ENCODE data around the gene UBXN6.

The UBXN6 gene

GRCh38 chr19:4493104-4493928, 35.7 kb upstream of the UBXN6 start:
- DNase-seq = no peak

GRCh38 chr19:4492337-4493103, 34.9 kb upstream of the UBXN6 start:
- DNase-seq = no peak

DNA sequence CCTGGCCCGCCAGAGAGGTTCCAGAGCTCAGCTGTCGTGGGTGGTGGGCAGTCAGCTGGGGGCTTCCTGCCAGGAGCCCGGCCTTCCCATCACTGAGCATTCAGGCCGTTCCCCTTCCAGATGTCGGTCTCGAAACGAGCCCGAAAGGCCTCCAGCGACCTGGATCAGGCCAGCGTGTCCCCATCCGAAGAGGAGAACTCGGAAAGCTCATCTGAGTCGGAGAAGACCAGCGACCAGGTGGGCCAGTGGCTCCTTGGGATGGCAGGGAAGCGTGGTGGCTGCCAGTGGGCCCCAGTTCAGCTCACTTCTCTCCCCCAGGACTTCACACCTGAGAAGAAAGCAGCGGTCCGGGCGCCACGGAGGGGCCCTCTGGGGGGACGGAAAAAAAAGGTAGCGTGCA, 33.9 kb upstream of the UBXN6 start:
- no peak for DNase-seq

DNA sequence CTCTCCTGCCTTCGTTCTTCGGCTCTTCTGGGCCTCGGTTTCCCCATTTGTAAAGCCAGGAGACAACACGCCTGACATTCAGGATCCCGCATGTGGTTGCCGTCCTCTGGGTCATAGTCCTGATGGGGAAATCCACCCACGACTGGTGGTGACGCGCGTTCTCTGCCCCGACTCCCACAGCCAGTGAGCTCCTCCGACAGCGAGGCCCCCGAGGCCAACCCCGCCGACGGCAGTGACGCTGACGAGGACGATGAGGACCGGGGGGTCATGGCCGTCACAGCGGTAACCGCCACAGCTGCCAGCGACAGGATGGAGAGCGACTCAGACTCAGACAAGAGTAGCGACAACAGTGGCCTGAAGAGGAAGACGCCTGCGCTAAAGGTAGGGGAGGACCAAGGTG, 30.9 kb upstream of the UBXN6 start:
- DNase-seq = no peak

- no peak for DNase-seq
These were observed 30.0 kb upstream of the UBXN6 start for GRCh38 chr19:4487572-4487971.

GRCh38 chr19:4483385-4483784, 25.8 kb upstream of the UBXN6 start:
- DNase-seq = no peak

- DNase-seq = no peak
These were observed 25.2 kb upstream of the UBXN6 start for GRCh38 chr19:4482721-4483364.

DNA sequence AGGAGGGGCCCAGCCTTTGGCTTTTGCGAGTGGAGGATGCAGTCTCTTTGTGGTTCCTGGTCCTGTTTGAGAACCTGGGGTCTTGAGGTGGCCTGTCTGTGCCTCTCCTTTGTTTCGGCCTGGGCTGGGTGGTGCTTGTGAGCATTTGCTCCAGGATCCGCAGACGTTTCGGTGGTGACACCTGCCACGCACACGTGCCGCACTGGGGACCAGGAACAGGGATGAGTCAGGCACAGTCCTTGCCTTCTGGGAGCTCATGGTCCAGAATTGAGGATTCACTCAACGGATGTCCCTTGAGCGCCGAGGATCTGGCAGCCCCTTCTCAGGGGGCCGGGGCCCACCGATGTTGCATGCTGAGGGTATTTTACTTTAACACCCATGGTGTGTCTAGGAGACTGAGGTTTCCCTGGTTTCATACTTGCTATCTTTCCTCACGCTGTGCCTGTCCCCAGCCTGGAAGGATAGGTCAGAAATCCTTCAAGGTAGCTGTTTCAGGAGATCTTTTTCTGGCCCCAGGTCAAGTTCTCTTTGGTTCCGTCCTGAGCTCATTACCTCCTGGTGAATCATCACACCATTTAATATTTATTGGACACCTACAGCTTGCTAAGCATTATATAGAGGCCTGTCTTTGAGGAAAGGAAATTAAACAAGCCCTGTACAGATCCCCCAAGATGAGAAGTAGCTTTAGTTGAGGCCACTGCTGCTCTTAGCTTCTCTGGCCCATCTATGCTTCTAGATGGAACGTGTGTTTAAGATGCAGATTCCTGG, 19.6 kb upstream of the UBXN6 start:
- no peak for DNase-seq

GRCh38 chr19:4474514-4475022, 17.0 kb upstream of the UBXN6 start:
- peak; percentile 83 for DNase-seq

DNA sequence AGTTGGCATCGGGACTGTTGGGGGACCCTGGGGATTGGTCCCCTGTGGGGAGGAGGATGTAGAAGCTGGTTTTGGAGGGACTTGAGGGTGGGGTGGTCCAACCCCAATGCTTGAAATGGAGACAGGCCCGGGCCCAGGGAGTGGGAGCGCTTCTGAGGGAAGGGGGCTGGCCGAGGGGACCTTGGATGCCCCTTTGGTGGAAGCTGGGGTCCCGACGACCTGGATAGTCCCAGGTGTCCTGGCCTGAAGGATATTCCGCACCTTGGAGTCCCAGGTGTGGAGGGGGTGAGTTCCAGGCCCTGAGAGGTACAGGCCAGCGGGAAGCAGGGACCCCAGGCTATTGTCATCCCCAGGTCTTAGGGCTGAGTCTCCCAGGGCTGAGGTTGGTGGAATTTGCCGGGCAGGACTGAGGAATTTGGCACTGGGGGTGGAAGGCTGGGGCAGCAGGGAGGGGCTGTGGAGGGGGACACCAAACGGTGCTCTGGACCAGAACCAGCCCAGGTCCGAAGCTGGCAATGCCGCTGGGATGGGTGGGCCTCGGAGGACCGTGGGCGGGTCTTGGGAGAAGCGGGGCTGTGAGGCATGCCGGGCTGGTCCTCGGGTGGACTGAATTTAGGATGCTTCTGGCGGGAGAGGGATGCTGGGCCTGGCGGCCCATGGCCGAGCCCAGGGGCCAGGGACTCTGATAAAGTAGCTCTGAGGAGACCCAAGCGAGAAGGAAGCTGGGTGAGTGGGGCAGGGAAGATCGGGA, 16.3 kb upstream of the UBXN6 start:
- DNase-seq = no peak

DNA sequence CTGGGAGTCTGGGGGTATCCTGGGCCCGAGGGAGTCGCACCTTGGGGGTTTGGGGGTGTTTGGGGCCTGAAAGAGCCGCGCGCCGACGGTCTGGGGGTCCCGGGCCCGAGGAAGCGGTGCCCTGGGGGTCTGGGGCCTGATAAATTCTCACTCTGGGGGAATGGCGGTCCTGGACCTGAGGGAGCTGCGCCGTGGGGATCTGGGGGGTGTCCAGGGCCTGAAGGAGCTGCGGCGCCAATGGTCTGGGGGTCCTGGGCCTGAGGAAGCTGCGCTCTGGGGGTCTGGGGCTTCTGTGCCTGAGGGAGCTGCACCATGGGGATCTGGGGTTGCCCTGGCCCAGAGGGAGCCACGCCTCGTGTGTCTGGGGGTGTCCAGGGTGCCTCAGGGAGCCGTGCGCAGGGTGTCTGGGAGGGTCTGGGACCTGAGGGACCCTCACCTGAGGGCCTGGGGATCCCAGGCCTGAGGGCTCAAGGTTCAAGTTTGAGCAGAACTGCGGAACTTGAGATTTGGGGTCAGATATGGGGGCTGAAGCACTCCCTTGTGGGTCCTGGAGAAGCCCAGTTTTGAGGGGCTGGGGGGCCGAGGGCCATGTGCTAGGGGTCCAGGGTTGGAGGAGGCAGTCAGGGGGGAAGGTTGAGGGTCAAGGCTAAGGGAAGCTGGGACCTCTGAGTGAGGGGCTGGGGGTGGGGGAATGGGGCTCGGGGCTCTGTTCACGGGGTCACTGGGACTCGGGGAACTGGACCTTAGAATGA, 15.6 kb upstream of the UBXN6 start:
- DNase-seq = no peak

DNA sequence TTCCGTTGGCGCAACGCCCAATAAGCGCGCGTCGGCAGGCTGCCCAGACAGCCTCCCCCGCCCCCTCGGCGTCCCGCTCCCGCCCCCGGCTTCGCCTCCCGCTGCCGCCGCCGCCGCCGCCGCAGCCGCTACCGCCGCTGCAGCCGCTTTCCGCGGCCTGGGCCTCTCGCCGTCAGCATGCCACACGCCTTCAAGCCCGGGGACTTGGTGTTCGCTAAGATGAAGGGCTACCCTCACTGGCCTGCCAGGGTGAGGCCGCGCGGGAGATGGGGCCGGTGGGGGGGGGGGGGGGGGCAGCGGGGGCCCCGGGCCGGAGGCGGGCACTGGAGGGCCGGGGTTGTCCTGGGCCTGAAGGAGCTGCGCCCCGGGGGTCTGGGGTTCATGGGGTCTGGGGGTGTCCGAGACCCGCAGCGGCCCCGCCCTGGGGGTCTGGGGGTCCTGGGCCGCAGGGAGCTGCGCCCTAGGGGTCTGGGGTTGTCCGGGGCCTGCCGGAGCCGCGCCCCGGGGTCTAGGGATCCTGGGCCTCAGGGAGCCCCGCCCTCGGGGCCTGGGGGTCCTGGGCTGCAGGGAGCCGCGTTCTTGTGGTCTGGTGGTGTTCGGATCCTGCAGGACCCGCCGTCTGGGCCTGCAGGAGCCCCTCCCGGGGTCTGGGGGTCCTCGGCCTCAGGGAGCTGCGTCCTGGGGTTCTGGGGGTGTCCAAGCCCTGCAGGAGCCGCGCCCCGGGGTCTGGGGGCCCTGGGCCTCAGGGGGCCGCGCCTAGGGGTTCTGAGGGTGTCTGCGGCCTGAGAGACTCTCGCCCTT, 14.8 kb upstream of the UBXN6 start, which contains the start of gene HDGFL2:
HDGFL2 (plus strand) TSS at position 124 of the 801 bp plus-strand sequence; CDS start at position 178, 54 bp downstream.
- DNase-seq = no peak

DNA sequence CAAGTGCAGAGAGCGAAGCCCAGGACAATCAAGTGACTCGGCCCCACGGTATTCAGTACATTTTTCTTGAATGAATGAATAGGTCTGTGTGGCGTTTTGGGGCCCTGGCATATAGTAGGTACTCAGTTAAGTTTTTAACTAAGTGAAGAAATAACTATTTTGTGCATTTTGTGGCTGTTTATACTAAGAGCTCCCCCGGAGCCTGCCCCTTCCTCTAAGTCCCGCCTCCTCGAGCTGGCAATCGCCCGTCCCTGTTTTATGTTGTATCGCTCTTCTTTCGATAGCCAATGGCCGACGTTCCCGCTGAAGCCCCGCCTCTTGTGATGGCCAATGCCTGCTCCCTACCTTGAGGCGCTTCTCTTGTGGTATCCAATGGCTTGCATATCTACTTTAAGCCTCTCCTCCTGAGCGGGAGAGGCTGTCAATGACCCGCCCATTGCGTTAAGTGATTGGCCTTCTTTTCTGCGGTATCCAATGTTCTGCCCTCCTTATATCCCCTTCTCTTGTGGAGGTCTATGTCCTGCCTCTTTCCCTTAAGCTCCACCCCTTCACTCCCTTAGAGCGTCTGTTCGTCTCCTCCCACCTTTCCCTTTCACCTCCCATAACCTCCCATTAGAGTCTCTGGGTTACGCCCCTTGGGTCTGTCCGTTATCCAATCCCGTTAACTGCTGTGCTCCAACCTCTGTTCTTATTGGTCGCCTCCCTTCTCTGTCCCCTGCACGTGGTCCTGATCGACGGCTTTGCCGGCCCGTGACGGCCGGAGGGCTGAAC, 14.0 kb upstream of the UBXN6 start:
- DNase-seq = peak; percentile 100

DNA sequence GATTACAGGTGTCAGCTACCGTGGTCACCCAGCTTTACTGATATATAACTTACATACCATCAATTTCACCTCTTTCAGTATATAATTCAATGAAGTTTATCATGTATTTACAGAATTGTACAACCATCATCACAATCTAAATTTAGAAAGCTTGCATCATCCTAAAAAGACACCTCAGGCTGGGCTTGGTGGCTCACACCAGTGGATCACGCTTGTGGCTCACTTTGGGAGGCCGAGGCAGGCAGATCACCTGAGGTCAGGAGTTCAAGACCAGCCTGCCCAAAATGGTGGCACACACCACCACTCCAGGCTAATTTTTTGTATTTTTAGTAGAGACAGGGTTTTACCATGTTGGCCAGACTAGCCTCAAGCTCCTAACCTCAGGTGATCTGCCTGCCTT, 10.2 kb upstream of the UBXN6 start:
- DNase-seq = no peak

DNA sequence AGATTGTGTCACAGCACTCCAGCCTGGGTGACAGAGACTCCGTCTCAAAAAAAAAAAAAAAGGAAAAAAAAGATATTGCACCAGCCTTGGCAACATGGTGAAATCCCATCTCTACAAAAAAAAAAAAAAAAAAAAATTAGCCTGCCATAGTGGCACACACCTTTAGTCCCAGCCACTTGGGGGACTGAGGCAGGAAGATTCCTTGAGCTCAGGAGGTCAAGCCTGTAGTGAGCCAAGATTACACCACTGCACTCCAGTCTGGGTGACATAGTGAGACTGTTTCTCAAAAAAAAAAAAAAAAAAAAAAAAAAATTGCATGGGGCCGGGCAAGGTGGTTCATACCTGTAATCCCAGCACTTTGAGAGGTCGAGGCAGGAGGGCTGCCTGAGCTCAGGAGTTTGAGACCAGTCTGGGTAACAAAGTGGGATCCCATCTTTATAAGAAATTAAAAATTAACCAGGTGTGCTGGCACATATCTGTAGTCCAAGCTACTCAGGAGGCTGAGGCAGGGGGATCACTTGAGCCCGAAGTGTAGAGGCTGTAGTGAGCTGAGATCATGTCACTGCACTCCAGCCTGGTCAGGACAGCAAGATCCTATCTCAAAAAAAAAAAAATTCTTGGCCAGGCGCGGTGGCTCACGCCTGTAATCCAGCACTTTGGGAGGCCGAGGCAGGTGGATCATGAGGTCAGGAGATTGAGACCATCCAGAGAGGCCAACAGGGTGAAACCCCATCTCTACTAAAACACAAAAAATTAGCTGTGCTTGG, 7.4 kb upstream of the UBXN6 start:
- DNase-seq = no peak

DNA sequence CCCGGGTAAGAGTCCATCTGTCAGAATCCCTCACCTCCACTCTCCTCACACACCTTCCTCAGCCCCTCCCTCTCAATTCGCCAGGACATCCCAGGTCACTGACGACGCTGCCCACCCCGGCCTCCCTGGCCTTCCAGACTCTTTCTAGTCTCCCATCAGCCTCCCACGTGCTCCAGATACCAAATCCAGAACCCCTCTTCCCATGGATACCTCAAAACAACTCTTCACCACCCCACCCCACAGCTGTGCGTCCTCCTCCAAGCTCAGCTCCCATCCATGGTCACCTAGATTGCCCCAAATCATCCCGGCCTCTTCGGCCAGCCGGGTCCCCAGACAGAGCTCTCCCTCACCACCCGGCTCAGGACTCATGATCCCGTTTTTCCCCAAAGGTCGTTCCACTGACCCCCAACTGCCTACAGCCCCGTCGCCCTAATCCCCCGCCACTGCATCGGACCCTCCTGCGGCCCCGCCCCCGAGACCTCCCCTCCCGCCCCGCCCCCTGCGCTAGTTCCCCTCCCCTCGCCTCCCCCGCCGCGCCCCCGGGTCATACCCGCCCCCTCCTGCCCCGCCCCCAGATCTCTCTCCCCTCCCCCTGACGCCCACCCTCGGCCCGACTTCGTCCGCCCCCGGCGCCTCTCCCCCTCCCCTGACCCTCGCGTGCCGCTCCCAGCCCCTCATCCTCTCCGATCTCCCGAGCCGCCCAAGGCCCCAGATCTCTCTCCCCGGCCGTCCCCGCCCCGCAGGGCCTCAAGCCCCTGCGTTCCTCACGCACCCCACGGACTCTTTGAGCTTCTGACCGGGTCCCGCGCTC, 546 bp downstream of the UBXN6 start:
- peak; percentile 37 for DNase-seq

DNA sequence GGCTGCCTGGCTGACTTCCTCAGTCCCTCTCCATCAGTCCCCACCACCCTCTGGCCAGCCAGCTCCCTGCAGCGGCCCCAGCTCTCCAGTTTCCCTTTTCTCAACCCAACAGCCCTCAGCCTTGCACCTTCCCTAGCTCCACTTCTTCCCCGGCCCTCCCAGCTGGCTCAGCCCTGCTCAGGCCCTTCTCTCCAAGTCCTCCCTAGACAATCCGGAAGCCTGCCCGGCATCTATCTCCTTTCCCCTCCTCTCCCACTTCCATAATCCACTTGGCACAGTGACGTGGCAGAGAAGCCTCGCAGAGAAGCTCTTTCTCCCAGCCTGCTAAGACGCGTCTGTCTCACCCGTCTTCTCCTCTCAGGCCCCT, 1.1 kb downstream of the UBXN6 start:
- DNase-seq = peak; percentile 14

Data from DMS79 (cell line).